ENCODE data around the gene RAB27A. TPM values are rescaled to one million over a fixed set of nuclear protein-coding genes. Genes with fewer than 3 reads are reported as not detected.

RAB27A gene
- total and polyA plus RNA-seq, 9 of the 15 experiments (the other 6 are each of a cell fraction or from before 2014, with no cell fraction given): 31.5 to 171 (median 80.4) TPM

DNA sequence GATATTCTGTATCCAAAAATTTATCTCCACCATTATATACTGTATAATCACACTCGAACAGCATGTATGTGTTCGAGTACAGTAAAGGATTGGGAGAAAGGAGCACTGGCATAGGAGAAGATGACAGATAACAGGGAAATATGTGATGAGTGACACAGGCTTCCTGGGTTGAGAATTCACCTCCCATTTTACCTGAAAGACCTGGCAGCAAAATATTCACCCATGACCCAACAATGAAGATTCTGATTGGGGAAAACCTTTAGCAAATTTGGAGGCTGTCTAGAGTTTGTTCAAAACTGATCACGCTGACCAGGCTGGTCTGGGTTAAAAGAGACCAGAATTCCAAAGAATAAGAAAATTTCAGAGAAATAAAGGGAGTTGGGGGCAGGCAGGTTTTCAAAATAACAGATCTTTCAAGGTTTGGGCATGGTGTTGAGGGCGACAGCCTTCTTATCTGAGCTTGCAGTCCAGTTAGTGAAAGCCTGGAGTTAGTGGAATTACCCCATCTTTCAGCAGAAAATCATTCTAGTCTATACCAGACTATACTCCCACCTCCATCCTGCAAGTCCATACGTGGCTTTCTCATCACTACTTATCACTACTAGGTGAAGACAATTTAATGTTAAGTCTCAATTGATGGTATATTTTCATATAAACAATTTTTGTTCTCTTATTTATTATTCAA, 50.0 kb downstream of the RAB27A start (continued):
- TF ChIP-seq, protein P1, sequence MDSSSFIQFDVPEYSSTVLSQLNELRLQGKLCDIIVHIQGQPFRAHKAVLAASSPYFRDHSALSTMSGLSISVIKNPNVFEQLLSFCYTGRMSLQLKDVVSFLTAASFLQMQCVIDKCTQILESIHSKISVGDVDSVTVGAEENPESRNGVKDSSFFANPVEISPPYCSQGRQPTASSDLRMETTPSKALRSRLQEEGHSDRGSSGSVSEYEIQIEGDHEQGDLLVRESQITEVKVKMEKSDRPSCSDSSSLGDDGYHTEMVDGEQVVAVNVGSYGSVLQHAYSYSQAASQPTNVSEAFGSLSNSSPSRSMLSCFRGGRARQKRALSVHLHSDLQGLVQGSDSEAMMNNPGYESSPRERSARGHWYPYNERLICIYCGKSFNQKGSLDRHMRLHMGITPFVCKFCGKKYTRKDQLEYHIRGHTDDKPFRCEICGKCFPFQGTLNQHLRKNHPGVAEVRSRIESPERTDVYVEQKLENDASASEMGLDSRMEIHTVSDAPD (CRISPR knock-in tag; IDR thresholded peaks at IDR 0.05): no peak
- 0 out of 2 replicates have a peak, but pooled peaks have one; percentile 30 for TF ChIP-seq GATAD2B (IDR thresholded peaks at IDR 0.05; ENCODE audit: borderline replicate concordance)
- no peak for TF ChIP-seq PHF8 (IDR thresholded peaks at IDR 0.05; ENCODE audit: borderline replicate concordance, low read length)
- peak; percentile 92 for TF ChIP-seq SMARCA4 (IDR thresholded peaks at IDR 0.05)
- no peak for TF ChIP-seq ATF1 (CRISPR knock-in tag; IDR thresholded peaks at IDR 0.05)
- peak; percentile 12; the same call in 1 of the 2 replicates for TF ChIP-seq ATF1 (tag; IDR thresholded peaks at IDR 0.05)
- no peak for TF ChIP-seq TAF15 (IDR thresholded peaks at IDR 0.05; ENCODE audit: low read depth, low read length)
- TF ChIP-seq MTA2 (IDR thresholded peaks at IDR 0.05; ENCODE audit: low read depth): peak; percentile 64
- peak; percentile 12; the same call in 1 of the 2 replicates for TF ChIP-seq CREM (IDR thresholded peaks at IDR 0.05; ENCODE audit: low read depth)
- TF ChIP-seq HMBOX1 (IDR thresholded peaks at IDR 0.05): peak; percentile 91
- peak; percentile 75 for TF ChIP-seq RNF2 (IDR thresholded peaks at IDR 0.05)
- TF ChIP-seq NFIC (IDR thresholded peaks at IDR 0.05): peak; percentile 52; the same call in 1 of the 2 replicates
- TF ChIP-seq SRF (CRISPR knock-in tag; IDR thresholded peaks at IDR 0.05): peak in 1 of 2 experiments; percentile 87; a peak in 2 of 4 replicates
- TF ChIP-seq ZNF583 (CRISPR knock-in tag; IDR thresholded peaks at IDR 0.05): no peak
- no peak for TF ChIP-seq RAD21 (CRISPR knock-in tag; conservative IDR thresholded peaks at IDR 0.05 in 1 of 2, IDR thresholded peaks at IDR 0.05 in 1 of 2)
- peak in 1 of 2 experiments; percentile 83; a peak in 1 of 4 replicates for TF ChIP-seq HDAC1 (IDR thresholded peaks at IDR 0.05)
- no peak for TF ChIP-seq HLTF (IDR thresholded peaks at IDR 0.05)
- TF ChIP-seq TBL1XR1 (IDR thresholded peaks at IDR 0.05; ENCODE audit: low read length in 2 of 2): peak in 1 of 2 experiments; percentile 73; a peak in 1 of 4 replicates
- TF ChIP-seq ETV6 (IDR thresholded peaks at IDR 0.05; ENCODE audit: borderline replicate concordance in 1 of 2, low read depth in 2 of 2, low read length in 1 of 2): 0 out of 4 replicates have a peak, but pooled peaks of 1 of the 2 experiments have one; percentile 24
- no peak for TF ChIP-seq ETV6 (CRISPR knock-in tag; IDR thresholded peaks at IDR 0.05; ENCODE audit: borderline replicate concordance)
- TF ChIP-seq KLF6 (CRISPR knock-in tag; IDR thresholded peaks at IDR 0.05; ENCODE audit: borderline replicate concordance): 0 out of 2 replicates have a peak, but pooled peaks have one; percentile 21
- no peak for TF ChIP-seq ZNF3 (CRISPR knock-in tag; IDR thresholded peaks at IDR 0.05)
- no peak for TF ChIP-seq HDAC6 (IDR thresholded peaks at IDR 0.05; ENCODE audit: low read depth, low read length)
- TF ChIP-seq ATF3 (IDR thresholded peaks at IDR 0.05): 0 out of 2 replicates have a peak, but pooled peaks have one; percentile 11
- no peak for TF ChIP-seq ATF3 (CRISPR knock-in tag; conservative IDR thresholded peaks at IDR 0.05)
- TF ChIP-seq GATAD2A (IDR thresholded peaks at IDR 0.05): 0 out of 2 replicates have a peak, but pooled peaks have one; percentile 32
- peak; percentile 66 for TF ChIP-seq CCNT2 (IDR thresholded peaks at IDR 0.05; ENCODE audit: borderline replicate concordance, extremely low read depth, insufficient read length, low read depth, low read length)
- TF ChIP-seq EP300 (IDR thresholded peaks at IDR 0.05; ENCODE audit: low read length): peak; percentile 93
